GM18858 (cell line): ENCODE results near the gene FBLN2.

Source experiments
- ATAC-seq: cut with Tn5 transposase; IDR thresholded peaks from one replicate; pipeline ENCODE4 v1.9.1; 2021; ENCODE audit not compliant: unreplicated experiment

Gene FBLN2

DNA sequence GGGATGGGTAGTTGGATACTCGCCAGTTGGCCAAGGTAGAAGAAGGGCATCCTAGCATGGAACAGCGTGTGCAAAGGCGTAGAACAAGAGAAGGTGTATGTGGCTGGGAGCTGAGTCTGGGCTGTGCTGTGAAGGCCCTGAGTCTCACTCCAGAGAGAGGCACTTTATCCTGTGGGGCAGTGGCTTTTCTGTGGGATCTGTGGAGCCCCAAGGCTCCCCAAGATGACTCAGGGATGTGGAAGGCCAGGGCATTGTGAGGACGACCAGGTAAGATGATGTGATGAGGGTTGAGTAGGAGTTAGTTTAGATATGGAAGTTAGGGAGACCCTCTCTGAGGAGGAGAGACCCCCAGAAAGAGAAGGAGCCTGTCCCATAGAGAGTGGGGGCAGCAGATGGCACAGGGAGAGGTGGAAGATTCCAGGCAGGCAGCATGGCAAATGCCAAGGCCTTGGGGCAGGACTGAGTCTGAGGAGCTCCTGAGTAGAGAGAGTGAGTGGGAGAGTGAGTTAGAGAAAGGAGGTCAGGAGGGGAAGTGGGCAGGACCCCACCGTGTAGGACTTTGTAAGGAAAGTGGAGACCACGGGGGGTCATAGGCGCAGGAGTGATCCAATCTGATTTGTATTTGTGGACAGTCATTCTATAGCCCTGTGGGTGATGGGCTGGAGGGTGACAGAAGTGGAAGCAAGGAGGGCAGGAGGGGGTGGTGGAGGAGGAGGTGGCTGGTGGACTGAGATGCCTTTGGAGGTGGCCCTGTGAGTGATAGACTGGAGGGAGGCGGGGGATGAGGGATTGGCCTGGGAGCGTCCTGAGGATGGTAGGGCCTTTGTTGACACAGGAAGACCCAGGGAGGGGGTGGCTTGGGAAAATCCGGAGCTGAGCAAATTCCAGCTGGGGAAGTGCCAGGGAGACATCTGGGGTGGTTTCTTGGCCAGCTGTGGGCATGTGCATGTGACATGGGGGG, 50.3 kb downstream of the FBLN2 start:
- ATAC-seq, result no peak

DNA sequence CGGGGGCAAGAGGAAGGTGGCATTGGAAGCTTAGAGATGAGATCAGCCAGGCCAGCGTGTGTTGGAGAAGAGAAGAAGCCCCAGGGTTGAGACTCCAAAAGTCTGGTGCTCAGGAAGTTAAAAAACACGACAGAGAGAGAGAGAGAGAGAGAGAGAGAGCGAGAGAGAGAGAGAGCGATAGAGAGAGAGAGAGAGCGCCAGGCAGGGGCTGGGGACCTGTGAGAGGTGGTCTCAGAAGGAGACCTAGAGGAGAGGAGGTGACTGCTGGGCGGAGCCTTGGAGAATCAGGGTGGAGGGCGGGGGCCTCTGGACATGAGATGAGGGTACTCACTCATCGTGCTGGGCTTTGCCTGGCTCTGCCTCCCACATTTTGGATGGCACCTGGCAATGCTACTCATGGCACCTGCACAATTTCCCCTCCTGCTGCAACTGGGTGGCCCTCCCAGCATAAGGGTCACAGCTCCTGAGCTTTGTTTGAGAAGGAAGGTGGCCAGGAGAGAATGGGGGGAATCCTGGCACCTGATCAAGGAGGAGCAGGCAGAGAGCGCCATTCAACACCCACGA, 51.0 kb downstream of the FBLN2 start:
- ATAC-seq, result no peak

DNA sequence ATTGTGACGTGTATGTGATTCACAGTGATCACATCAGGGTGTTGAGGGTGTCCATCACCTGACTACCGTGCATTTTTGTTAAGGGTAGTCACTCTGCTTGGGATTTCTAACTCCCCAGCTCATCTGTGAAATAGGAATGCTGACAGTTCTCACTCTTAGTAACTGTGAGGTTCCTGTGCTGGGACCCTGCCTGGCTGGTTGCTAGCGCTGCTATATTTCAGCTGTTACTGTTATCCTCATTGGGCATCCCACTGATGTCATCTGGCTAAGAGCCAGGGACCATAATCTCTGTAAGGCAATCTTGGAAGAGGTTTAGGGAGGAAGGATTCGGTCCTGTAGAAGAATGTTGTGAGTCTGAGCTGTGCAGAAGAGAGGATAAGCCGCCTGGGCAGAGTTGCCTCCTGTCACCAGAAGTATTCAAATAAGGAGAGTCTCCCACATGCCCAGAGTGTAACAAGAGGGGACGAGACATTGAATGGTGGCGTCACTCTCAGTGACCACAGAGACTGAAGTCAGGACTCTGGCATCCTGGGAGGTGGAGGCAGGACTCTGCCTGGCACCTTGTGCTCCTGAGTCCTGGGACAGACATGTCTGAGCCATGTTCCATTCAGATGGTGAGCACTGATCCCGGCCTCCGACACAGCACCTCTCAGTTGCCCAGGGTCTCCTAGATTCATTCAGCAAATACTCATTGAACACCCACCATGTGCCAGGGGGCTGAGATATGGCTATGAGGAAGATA, 52.2 kb downstream of the FBLN2 start:
- ATAC-seq, result no peak

DNA sequence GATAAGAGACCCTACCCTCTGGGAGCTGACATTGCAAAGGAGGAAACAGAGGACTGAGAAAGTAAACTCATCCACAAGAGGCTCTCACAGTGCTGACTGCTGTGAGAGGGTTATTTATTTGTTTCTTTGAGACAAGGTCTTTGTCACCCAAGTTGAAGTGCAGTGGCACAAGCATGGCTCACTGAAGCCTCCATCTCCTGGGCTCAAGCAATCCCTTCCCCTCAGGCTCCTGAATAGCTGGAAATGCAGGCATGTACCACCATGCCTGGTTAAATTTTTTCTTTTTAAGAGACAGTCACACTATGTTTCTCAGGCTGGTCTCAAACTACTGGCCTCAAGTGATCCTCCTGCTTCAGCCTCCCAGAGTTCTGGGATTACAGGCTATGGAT, 52.8 kb downstream of the FBLN2 start:
- ATAC-seq, result no peak

DNA sequence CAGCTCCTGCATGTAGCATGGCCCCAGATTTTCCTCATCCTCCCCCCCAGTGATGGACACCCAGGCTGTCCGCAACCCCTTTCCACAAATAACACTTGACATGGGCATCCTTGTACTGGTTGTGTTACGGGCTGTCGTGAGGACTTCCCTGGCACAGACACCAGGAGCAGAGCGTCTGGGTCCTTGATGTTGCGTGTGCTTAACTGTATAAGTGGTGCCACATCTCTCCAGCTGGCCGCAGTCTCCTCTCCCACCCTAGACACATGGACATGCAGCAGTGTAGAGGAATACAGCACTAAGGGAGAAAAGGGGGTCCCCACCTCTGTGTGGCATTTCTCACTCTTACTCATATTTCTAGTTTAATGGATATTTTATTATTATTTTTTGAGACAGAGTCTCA, 56.6 kb downstream of the FBLN2 start:
- ATAC-seq, result no peak

DNA sequence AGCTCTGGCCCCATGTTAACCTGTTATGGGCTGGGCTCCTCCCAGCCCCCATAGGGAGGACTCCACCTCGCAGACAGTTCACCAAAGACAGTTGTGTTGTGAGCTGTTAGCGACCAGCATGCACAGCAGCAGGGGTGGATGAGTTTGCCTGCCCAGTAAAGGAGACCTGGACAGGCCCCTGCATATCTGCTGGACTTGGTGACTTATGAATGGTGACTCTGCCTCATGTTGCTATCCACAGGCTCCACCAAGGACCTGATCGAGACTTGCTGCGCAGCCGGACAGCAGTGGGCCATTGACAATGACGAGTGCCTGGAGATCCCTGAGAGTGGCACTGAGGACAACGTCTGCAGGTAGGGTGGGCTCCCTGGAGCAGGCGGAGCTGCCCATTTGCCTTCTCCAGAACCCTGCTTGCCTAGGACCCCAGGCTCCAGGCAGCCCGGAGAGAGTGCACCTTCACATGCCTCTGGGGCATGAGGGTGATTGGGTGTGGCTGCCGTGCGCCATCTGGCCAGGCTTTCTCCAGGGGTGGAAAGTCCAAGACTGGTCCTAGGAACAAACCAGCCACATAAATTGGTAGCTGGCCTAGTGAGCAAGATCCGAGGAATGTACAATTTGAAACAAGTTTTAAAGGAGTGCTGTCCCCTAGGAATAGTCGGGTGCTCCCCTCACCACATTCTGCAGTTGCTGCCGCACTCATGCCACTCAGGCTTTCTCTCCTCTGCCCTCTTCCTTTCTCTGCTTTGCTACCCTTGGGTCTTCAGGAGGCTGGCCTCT, 59.1 kb downstream of the FBLN2 start:
- ATAC-seq, result no peak

DNA sequence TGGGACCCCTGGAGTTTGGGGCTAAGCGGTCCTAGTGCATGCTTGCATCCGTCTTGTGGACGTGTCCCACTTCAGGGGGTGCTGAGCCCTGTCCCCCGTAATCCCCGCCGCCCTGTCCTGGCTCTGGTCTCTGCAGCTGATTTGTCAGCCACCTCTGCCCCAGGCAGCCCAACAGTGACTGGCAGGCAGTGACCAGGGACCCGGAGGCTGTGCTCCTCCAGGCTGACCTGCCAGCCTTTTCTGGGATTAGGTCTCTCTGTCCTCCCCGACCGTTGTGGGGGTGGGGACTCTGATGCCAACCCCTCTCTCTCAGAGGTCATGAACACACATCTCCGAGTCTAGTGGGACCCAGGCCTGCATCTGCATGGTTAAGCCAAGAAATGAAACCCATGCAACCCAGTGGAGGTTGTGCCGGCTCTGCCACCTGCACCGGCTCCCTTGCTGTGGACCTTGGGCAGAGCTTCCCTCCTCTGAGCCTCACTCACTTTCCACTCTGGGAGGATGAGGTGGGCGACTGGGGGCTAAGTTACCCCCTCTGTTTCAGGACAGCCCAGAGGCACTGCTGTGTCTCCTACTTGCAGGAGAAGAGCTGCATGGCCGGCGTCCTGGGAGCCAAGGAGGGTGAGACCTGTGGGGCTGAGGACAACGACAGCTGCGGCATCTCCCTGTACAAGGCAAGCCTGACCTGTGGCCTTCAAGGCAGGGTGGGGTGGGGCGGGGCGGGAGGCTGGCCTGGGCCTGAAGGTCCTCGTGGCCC, 60.2 kb downstream of the FBLN2 start:
- ATAC-seq, result no peak

DNA sequence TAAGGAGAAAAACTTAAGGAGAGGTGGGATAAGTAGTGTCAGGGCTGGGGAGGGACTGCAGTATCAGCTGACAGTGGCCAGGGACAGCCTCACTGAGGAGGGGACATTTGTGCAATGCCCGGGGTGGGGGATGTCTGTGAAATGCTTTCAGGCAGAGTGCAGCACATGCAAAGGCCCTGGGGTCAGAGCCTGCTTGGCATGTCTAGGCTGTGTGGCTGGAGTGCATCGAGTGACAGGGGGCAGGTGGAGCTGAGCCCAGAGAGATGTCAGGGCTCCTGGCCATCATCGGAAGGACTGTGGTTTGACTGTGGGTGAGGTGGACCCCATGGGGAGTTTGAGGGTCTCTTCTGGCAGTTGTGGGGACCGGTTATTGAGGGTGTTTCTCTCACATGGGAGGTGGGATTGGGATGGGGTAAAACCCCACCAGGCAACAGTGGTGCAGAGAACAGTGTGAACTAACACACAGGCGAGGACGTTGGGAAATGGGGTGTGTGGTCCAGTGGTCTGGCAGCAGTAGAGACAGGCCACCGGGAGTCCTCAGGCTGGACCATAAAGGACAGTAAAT, 61.2 kb downstream of the FBLN2 start:
- ATAC-seq, result no peak

DNA sequence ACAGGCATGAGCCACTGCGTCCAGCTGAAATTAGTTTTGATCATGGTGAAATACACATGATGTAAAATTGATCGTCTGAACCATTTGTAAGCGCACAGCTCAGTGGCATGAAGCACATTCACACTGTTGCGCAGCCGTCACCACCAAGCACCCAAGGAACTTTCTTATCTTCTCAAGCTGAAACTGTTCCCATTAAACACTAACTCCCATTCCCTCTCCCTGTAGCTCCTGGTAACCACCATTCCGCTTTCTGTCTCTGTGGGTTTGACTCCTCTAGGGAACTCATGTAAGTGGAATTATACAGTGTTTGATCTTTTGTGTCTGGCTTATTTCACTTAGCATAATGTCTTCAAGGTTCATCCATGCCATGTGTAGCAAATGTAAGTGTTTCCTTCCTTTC, 62.3 kb downstream of the FBLN2 start:
- no peak for ATAC-seq

DNA sequence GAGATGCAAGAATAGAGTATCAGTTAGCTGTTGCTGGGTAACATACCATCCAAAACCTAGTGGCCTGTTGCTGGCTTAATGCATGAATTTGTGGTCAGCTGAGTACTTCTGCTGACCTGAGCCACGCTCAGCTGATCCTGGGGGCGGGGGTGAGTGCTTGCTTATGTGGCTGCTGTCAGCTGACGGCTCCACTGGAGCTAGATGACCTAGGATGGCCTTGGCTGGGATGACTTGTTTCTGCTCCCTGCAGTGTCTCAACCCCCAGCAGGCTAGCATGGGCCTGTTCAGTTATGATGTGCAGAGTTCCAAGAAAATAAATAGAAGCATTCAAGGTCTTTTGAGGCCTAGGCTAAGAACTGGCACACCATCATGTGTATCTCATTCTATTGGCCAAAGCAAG, 63.9 kb downstream of the FBLN2 start:
- ATAC-seq, result no peak

DNA sequence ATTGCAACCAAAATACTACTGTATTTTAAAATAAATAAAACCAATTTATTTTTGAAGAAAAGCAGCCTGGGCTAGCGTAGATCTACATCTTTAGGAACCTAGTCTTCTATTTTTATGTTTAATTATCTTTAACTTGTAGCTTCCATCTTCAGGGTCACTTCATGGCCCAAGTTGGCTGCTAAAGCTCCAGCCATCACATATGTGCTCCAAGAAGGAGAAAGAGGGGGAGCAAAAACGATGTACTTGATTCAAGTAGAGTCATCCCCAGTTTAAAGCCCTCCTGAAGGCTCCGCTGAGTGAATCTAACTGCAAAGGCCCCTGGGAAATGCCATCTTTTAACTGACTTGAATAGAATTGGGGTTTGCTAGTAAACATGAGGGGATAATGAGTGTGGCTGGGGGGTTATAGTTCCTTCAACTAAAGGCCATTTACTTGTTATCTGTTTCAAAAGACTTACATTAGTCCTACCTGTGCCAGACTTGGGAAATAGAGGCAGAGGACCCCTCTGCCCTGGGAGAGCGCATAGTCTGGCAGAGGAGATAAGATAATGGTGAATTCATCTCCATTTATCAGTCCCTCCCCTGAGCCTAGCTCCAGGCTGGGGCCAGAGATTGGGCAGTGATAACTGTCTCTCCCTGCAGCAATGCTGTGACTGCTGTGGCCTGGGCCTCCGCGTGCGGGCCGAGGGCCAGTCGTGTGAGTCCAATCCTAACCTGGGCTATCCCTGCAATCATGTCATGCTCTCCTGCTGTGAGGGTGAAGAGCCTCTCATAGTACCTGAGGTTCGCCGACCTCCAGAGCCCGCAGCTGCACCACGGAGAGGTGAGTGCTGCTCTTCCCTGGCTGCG, 64.6 kb downstream of the FBLN2 start:
- ATAC-seq, result no peak

DNA sequence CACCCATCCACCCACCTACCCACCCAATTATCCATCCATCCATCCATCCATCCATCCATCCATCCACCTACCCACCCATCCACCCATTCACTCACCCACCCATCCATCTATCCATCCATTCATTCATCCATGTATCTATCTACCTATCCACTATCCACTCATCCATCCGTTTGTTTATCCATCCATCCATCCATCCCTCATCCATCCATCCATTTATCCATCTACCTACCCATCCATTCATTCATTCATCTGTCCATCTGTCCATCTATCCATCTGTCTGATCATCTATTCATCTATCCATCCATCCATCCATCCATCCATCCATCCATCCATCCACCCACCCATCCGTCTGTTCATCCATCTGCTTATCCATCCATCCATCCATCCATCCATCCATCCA, 65.7 kb downstream of the FBLN2 start:
- ATAC-seq, result no peak

DNA sequence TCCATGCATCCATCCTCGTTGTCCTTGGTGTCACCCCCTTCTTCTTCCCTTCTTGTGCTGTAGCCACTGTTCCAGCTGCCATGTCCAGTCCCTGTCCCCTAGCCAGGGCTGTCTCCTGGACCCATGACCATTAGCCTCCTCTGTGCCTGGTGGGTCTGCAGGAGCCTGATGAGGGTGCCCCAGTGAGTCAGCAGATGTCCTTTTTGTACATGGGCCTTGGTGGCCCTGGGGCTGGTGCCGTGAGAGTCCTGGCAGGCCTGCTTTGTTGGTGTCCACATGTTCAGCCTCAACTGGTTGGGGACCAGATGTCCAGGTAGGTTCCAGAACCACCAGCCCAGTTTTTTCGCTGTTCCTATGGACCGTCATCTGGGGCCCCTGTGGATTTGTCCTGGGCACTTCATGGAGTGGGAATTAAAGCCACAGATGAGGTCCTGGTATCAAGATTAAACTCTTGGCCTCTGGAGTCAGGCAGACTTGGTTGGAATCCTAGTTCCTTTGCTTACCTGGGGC, 66.1 kb downstream of the FBLN2 start:
- no peak for ATAC-seq

DNA sequence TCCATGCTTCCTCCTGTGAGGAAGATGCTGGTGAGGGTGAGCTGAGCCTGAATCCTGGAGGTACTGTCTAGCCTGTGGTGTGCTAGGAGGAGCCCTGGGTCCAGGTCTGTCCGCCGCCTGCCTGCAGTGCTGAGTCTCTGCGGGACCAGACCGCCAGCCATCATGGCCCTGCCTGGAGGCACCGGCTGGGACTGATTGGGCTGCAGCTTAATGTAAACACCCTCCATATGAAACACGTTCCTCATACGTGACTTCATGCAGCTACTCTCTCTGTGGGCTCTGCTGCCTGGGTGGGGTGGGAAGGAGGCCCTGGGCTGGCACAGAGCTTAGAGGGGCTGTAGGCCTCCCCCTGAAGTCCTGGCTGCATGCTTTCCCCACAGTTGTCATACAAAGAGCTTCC, 67.4 kb downstream of the FBLN2 start:
- no peak for ATAC-seq

DNA sequence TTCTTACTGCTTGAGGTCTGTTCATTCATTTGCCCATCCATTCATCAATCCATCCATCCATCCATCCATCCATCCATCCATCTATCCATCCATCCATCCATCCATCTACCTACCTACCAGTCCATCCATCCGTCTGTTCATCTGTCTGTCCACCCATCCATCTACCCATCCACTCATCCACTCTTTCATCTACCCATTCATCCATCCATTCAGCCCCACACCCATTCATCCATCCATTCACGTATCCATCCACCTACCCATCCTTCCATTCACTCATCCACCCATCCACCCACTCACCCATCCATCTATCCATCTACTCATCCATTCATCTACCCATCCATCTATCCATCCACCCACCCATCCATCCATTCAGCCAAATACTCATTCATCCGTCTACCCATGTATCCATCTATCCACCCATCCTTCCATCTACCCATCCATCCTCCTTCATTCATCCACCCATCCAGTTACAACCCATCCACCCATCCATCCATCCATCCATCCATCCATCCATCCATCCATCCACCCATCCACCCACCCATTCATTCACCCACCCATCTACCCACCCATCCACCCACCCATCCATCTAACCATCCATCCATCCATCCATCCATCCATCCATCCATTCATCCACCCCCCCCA, 68.3 kb downstream of the FBLN2 start:
- ATAC-seq, result no peak

DNA sequence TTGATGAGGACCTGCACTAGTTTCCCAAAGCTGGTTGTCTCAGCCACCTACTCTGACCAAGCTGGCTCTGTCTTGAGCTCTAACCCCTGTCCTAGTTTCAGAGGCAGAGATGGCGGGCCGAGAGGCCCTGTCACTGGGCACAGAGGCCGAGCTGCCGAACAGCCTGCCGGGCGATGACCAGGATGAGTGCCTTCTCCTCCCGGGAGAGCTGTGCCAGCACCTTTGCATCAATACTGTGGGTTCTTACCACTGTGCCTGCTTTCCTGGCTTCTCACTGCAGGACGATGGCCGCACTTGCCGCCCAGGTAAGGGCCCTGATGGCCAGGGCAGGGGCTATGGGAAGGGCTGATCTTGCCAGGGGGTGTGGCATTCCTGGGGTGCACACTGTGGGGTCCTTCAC, 69.1 kb downstream of the FBLN2 start:
- ATAC-seq, result no peak

DNA sequence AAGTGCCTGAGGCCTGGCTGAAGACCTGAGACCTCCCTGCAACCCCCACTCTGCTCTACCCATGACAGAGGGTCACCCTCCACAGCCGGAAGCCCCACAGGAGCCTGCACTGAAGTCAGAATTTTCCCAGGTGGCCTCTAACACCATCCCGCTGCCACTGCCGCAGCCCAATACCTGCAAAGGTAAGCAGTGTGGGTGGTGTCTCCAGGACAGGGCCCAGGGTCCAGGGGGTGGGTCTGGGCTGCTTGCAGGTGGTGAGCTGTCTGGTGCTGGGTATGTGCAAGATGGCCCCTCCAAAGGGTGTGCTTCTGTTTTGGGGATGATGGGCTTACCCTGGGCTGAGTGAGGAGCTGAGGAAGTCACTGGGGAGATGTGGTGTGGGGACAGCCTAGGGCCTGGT, 69.9 kb downstream of the FBLN2 start:
- ATAC-seq, result no peak

DNA sequence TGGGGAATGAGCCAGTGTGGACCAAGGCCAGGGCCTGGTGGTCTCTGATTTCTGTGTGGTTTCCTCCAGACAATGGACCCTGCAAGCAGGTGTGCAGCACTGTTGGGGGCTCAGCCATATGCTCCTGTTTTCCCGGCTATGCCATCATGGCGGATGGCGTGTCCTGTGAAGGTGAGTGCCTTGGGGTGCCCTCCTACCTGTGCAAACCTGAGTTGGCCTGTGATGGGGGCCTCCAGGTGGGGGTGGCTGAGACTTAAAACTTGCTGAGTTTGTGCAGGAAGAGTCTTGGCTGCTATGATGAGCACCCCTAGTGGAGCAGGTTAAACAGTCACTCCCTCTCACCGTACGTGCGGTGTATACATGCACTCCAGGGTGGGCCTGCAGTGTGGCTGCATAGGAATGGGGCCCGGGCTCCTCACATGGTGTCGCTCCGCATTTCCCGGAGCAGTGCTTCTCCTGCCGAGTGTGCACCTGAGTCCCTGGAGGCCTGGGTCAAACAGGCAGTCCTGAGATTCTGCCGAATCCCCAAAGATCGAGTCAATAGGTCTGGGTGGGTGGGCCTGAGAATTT, 70.8 kb downstream of the FBLN2 start:
- no peak for ATAC-seq
